ENCODE data around the gene BAIAP3. TPM values are rescaled to one million over a fixed set of nuclear protein-coding genes. Genes with fewer than 3 reads are reported as not detected.

BAIAP3 gene
- total and polyA plus RNA-seq, 2 of the 4 experiments (the other 2 are of a cell fraction) = 0.36 to 0.65 TPM

GRCh38 chr16:1312467-1312816 is 21.0 kb upstream of the BAIAP3 start:
- ChIA-PET CTCF (no interaction called here), POLR2A (ENCODE audit: unreplicated experiment) (no interaction called here)
- peaks cover 3 to 35% of the 10 kb centered on the region in 2 experiments for H3K79me1 ChIP-seq (ENCODE audit: low read depth in 1 of 2, low read length in 2 of 2)
- H3K18ac ChIP-seq (ENCODE audit: low read depth, low read length) = no peak overlapping the region
- no peak overlapping the region for H3K4ac ChIP-seq (ENCODE audit: low read depth, low read length)
- no peak overlapping the region for H4K5ac ChIP-seq (ENCODE audit: low read depth, low read length)
- no peaks in the 10 kb centered on the region for H3K27me3 ChIP-seq (ENCODE audit: control insufficient read depth, insufficient read depth, low read length)
- WGBS, 2 experiments (ENCODE audit: extremely low coverage in 2 of 2, insufficient read length in 1 of 2) = 86% methylated on average over 14 of the region's 16 CpGs; no CpG with 5 or more reads in 1 of the 2 experiments
- no peak overlapping the region for H3K27ac ChIP-seq (ENCODE audit: insufficient read depth, low read length)
- H3K9me1 ChIP-seq (ENCODE audit: insufficient read depth, low read length) = peaks cover 8% of the 10 kb centered on the region
- H3K9me3 ChIP-seq (ENCODE audit: control insufficient read depth, insufficient read depth, low read length) = no peaks in the 10 kb centered on the region
- dilution Hi-C loops (cut with HindIII; ENCODE audit: low sequenced_read_pairs, unreplicated experiment) (no loop called here), in situ Hi-C loops (cut with MboI; ENCODE audit: low sequenced_read_pairs) (no loop called here), intact Hi-C loops (cut with micrococcal nuclease) (no loop called here)
- H2BK5ac ChIP-seq (ENCODE audit: low read depth, low read length, poor library complexity, severe bottlenecking) = no peak overlapping the region
- no peak for ATAC-seq (ENCODE audit: low read depth)
- no peak for DNase-seq
- no peak overlapping the region for H2AK5ac ChIP-seq (ENCODE audit: low read depth, low read length)
- H4K91ac ChIP-seq (ENCODE audit: insufficient read depth, low read depth, low read length) = no peak overlapping the region
- H3K4me2 ChIP-seq (ENCODE audit: low read depth, low read length) = no peak overlapping the region; the same call in 1 of the 2 replicates
- H3K36me3 ChIP-seq (ENCODE audit: control insufficient read depth, insufficient read depth, low read length) = peaks cover 44% of the 10 kb centered on the region
- no peak overlapping the region for H2BK20ac ChIP-seq (ENCODE audit: low read depth, low read length)
- no peak overlapping the region; the same call in 1 of the 2 replicates for H3K23ac ChIP-seq (ENCODE audit: low read depth, low read length)
- no peak overlapping the region for H3K9ac ChIP-seq (ENCODE audit: low read depth, low read length)
- no peak overlapping the region for H3K14ac ChIP-seq (replicated peaks; ENCODE audit: low read depth, low read length)
- no peak overlapping the region for H4K8ac ChIP-seq (ENCODE audit: low read depth in 2 of 2, low read length in 2 of 2)
- BruUV-seq (replicated peaks) = no TSS peak
- H2AFZ ChIP-seq (replicated peaks; ENCODE audit: low read length, poor library complexity) = no peak overlapping the region
- H3K4me3 ChIP-seq (ENCODE audit: insufficient read depth, low read depth, low read length) = no peak overlapping the region
- H2AK9ac ChIP-seq (replicated peaks; ENCODE audit: low read depth, low read length, poor library complexity) = no peak overlapping the region
- no peak for TF ChIP-seq CHD1 (IDR thresholded peaks at IDR 0.05; ENCODE audit: low read depth, low read length)
- no peak for TF ChIP-seq CEBPB (IDR thresholded peaks at IDR 0.05; ENCODE audit: low read depth, low read length)
- no peak for TF ChIP-seq POLR2A (IDR thresholded peaks at IDR 0.05; ENCODE audit: low read depth, low read length)
- TF ChIP-seq SMC3 (IDR thresholded peaks at IDR 0.05; ENCODE audit: low read depth, low read length) = no peak
- TF ChIP-seq ELK1 (IDR thresholded peaks at IDR 0.05; ENCODE audit: borderline replicate concordance, low read depth, low read length) = no peak
- no peak for TF ChIP-seq MAFK (IDR thresholded peaks at IDR 0.05; ENCODE audit: low read depth, low read length)
- TF ChIP-seq MAZ (IDR thresholded peaks at IDR 0.05; ENCODE audit: borderline replicate concordance, low read depth, low read length) = no peak
- no peak for TF ChIP-seq FOS (IDR thresholded peaks at IDR 0.05; ENCODE audit: low read depth, low read length)
- no peak for TF ChIP-seq RAD21 (IDR thresholded peaks at IDR 0.05; ENCODE audit: low read length)
- no peak for TF ChIP-seq BHLHE40 (IDR thresholded peaks at IDR 0.05; ENCODE audit: low read depth, low read length)
- no peak for TF ChIP-seq RFX5 (IDR thresholded peaks at IDR 0.05; ENCODE audit: low read depth, low read length)
- TF ChIP-seq MXI1 (IDR thresholded peaks at IDR 0.05; ENCODE audit: borderline replicate concordance, low read depth, low read length) = no peak
- TF ChIP-seq USF2 (IDR thresholded peaks at IDR 0.05; ENCODE audit: low read depth, low read length) = no peak
- no peak for TF ChIP-seq NFE2L2 (IDR thresholded peaks at IDR 0.05; ENCODE audit: low read depth, low read length)
- no peak for TF ChIP-seq CTCF (conservative IDR thresholded peaks at IDR 0.05; ENCODE audit: low read depth, low read length)
- TF ChIP-seq RCOR1 (IDR thresholded peaks at IDR 0.05; ENCODE audit: insufficient replicate concordance, low read length) = no peak
- no peak overlapping the region for H3K56ac ChIP-seq (ENCODE audit: extremely low read depth, insufficient read depth, low read length)
- peaks cover 75% of the 10 kb centered on the region for H4K20me1 ChIP-seq (ENCODE audit: insufficient read depth, low read length)
- peaks cover 15% of the 10 kb centered on the region for H3K4me1 ChIP-seq (ENCODE audit: control insufficient read depth, insufficient read depth, low read length)
- H2BK15ac ChIP-seq (ENCODE audit: low read depth, low read length) = no peak overlapping the region
- H2BK120ac ChIP-seq (ENCODE audit: low read depth, low read length) = no peak overlapping the region

Measured in IMR-90 (cell line).